Esophagus muscularis mucosa (tissue), 4 donors: ENCODE measurements around the gene ERC2. TPM values are rescaled to one million over a fixed set of nuclear protein-coding genes. Genes with fewer than 3 reads are reported as not detected.
"Not testable (repeated sequence)": the region's sequence is repeated elsewhere in the genome, so short reads cannot be mapped to it uniquely, and the experiment has no call there.

ENCODE experiments used
- DNase-seq: peaks from one replicate; pipeline ENCODE4 v3.0.0-alpha.2; 2017; ENCODE audit errors: extremely low spot score
- H3K27ac ChIP-seq, 4 donors: fragments of 200-600 bp; sonication (generic); replicated peaks in 1 of 4; 1 replicate in 3 of 4; 2 replicates in 1 of 4; pipeline ENCODE4 v1.5.1; 2016 to 2019; ENCODE audit warnings: mild to moderate bottlenecking in 1 of 4
- H3K27me3 ChIP-seq, 4 donors: fragments of 200-600 bp; sonication (generic); one replicate each; pipeline versions ENCODE4 v1.5.1 to v1.6.0; 2016 to 2019
- H3K36me3 ChIP-seq, 4 donors: fragments of 200-600 bp; sonication (generic); one replicate each; pipeline ENCODE4 v1.5.1; 2016 to 2019
- H3K4me1 ChIP-seq, 4 donors: fragments of 200-600 bp; sonication (generic); one replicate each; pipeline ENCODE4 v1.5.1; 2016 to 2019
- H3K4me3 ChIP-seq, 4 donors: fragments of 200-600 bp; sonication (generic); 1 replicate in 2 of 4; 2 replicates in 2 of 4; pipeline ENCODE4 v1.5.1; 2016 to 2019; ENCODE audit warnings: mild to moderate bottlenecking in 4 of 4, moderate library complexity in 1 of 4
- H3K9me3 ChIP-seq, 4 donors: fragments of 200-600 bp; sonication (generic); 1 replicate in 3 of 4; 2 replicates in 1 of 4; pipeline ENCODE4 v1.5.1; 2016 to 2019
- EP300 ChIP-seq: sonication (generic); formaldehyde crosslinking; IDR thresholded peaks from one replicate; pipeline ENCODE4 v1.6.1; 2017; ENCODE audit warnings: antibody characterized with exemption
- POLR2A ChIP-seq: fragments of 450-650 bp; IDR thresholded peaks from one replicate; pipeline ENCODE4 v1.6.1; 2017; ENCODE audit warnings: antibody characterized with exemption, moderate library complexity, mild to moderate bottlenecking, low read depth
- POLR2AphosphoS5 ChIP-seq, 2 donors: sonication (generic); formaldehyde crosslinking; IDR thresholded peaks; one replicate each; pipeline ENCODE4 v1.6.1; 2017; ENCODE audit warnings: antibody characterized with exemption in 2 of 2
- WGBS: methylation state at CpG from one replicate; pipeline ENCODE4 v1.1.5; 2018; 5-methylcytosine and 5-hydroxymethylcytosine counted together
- intact Hi-C: fragments of 100-400 bp; cut with DNase I; formaldehyde crosslinking; loops from one replicate; pipeline ENCODE4 v1.15.1; 2023
- total RNA-seq, 4 donors: library from RNA; depleted of rRNA; stranded (reverse); fragments of >200 nt; gene quantifications; one replicate each; pipeline versions ENCODE4 v1.1.0 to v1.2.1, GENCODE V29; 2016
- TF ChIP-seq, protein P1 (sequence below), 3 experiments: fragments of 200-600 bp in 2 of 3; fragments of 450-650 bp in 1 of 3; sonication (generic) in 2 of 3; IDR thresholded peaks; one replicate each; pipeline ENCODE4 v1.5.1; 2017 to 2019; ENCODE audit warnings: antibody characterized with exemption in 3 of 3, mild to moderate bottlenecking in 2 of 3, moderate library complexity in 1 of 3

Gene ERC2
- total RNA-seq, 4 donors from 2014 or later, result 0.42 to 2.0 (median 1.5) TPM

DNA sequence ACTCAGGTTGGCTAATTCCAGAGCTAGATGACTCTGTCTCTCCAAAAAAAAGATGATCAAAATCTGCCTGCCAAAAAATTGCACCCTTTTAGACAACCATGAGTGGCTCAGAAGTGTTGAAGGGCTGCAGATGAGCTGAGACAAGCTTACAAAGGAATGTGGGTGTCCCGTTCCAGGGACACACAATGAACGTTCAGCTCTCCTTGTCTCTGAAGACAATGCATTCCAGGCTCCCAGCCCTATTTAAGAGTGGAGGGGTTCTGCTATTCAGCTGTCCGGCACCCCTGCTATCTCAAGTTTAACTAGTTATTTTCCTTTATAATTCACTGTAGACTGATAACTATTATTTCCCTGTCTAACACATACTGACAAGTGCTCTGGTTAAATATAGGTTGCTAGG lies 626.1 kb downstream of the ERC2 start:
- H3K4me1 ChIP-seq, result no peaks in the 10 kb centered on the region
- TF ChIP-seq POLR2A, result no peak
- TF ChIP-seq, protein P1, sequence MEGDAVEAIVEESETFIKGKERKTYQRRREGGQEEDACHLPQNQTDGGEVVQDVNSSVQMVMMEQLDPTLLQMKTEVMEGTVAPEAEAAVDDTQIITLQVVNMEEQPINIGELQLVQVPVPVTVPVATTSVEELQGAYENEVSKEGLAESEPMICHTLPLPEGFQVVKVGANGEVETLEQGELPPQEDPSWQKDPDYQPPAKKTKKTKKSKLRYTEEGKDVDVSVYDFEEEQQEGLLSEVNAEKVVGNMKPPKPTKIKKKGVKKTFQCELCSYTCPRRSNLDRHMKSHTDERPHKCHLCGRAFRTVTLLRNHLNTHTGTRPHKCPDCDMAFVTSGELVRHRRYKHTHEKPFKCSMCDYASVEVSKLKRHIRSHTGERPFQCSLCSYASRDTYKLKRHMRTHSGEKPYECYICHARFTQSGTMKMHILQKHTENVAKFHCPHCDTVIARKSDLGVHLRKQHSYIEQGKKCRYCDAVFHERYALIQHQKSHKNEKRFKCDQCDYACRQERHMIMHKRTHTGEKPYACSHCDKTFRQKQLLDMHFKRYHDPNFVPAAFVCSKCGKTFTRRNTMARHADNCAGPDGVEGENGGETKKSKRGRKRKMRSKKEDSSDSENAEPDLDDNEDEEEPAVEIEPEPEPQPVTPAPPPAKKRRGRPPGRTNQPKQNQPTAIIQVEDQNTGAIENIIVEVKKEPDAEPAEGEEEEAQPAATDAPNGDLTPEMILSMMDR (IDR thresholded peaks at IDR 0.05), result no peak
- TF ChIP-seq POLR2AphosphoS5 (IDR thresholded peaks at IDR 0.05), result no peak
- no peak for TF ChIP-seq EP300
- H3K27ac ChIP-seq, result no peak overlapping the region
- H3K36me3 ChIP-seq, result no peaks in the 10 kb centered on the region
- H3K4me3 ChIP-seq, result no peak overlapping the region
- 90% methylated on average over 3 of the region's 3 CpGs for WGBS
- intact Hi-C loops, result no loop called here
- no peaks in the 10 kb centered on the region for H3K27me3 ChIP-seq
- DNase-seq, result no peak
- no peaks in the 10 kb centered on the region for H3K9me3 ChIP-seq

DNA sequence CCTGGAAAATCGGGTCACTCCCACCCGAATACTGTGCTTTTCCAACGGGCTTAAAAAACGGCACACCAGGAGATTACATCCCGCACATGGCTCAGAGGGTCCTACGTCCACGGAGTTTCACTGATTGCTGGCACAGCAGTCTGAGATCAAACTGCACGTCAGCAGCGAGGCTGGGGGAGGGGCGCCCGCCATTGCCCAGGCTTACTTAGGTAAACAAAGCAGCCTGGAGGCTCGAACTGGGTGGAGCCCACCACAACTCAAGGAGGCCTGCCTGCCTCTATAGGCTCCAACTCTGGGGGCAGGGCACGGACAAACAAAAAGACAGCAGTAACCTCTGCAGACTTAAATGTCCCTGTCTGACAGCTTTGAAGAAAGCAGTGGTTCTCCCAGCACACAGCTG lies 636.4 kb downstream of the ERC2 start:
- DNase-seq, H3K4me3 ChIP-seq, H3K36me3 ChIP-seq, H3K4me1 ChIP-seq, H3K27ac ChIP-seq, intact Hi-C loops, H3K27me3 ChIP-seq: not testable (repeated sequence)
- no CpG with 5 or more reads among the region's 13 CpGs for WGBS
- peaks cover 0 to 10% (median 0%) of the 10 kb centered on the region in 4 donors for H3K9me3 ChIP-seq

GRCh38 chr3:55828712-55829111 lies 639.6 kb downstream of the ERC2 start:
- H3K27ac ChIP-seq, result no peak overlapping the region
- TF ChIP-seq POLR2A (no peak), EP300 (no peak), POLR2AphosphoS5 (IDR thresholded peaks at IDR 0.05) (no peak)
- TF ChIP-seq, protein P1 (IDR thresholded peaks at IDR 0.05), result no peak
- no peaks in the 10 kb centered on the region for H3K27me3 ChIP-seq
- 72% methylated on average over 2 of the region's 2 CpGs for WGBS
- H3K4me3 ChIP-seq, result no peak overlapping the region
- peak; percentile 53 for DNase-seq
- H3K36me3 ChIP-seq, result no peaks in the 10 kb centered on the region
- H3K9me3 ChIP-seq, result peaks cover 0 to 10% (median 0%) of the 10 kb centered on the region in 4 donors
- no peaks in the 10 kb centered on the region for H3K4me1 ChIP-seq
- intact Hi-C loops, result no loop called here

DNA sequence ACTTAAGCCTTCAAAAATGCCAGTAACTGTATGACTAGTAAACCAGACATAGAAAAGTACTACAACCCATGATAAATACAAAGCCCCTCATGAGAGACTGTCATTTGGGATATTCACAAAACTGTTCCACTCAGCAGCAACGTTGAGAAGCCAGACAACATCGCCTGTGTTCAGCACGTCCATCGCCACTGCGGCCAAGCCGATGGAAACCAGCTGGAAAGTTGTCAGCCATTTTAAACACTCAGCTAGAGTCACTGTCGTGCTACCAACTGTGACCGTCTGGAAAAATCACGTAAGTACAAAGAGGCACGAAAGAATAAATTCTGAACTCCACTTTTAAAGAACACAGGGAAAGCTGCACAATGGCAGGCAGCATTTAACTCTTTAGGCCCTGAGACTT lies 640.5 kb downstream of the ERC2 start:
- peaks cover 0 to 10% (median 0%) of the 10 kb centered on the region in 4 donors for H3K9me3 ChIP-seq
- WGBS, result 62% methylated on average over 10 of the region's 10 CpGs
- peak; percentile 87 for DNase-seq
- no peaks in the 10 kb centered on the region for H3K36me3 ChIP-seq
- H3K27me3 ChIP-seq, result no peaks in the 10 kb centered on the region
- intact Hi-C loops, result no loop called here
- no peak overlapping the region for H3K27ac ChIP-seq
- no peaks in the 10 kb centered on the region for H3K4me1 ChIP-seq
- no peak overlapping the region for H3K4me3 ChIP-seq
- TF ChIP-seq POLR2A, result no peak
- TF ChIP-seq, protein P1 (IDR thresholded peaks at IDR 0.05), result no peak
- TF ChIP-seq POLR2AphosphoS5 (IDR thresholded peaks at IDR 0.05), result no peak
- TF ChIP-seq EP300, result no peak

GRCh38 chr3:55826731-55827496 lies 641.4 kb downstream of the ERC2 start:
- Histone ChIP-seq H3K36me3 (no peaks in the 10 kb centered on the region), H3K4me3 (no peak overlapping the region), H3K4me1 (no peaks in the 10 kb centered on the region), H3K27me3 (no peaks in the 10 kb centered on the region), H3K9me3 (peaks cover 0 to 10% (median 0%) of the 10 kb centered on the region in 4 donors), H3K27ac (no peak overlapping the region)
- TF ChIP-seq POLR2AphosphoS5 (IDR thresholded peaks at IDR 0.05), result no peak
- intact Hi-C loops, result no loop called here
- WGBS, result 72% methylated on average over 6 of the region's 6 CpGs
- DNase-seq, result no peak

DNA sequence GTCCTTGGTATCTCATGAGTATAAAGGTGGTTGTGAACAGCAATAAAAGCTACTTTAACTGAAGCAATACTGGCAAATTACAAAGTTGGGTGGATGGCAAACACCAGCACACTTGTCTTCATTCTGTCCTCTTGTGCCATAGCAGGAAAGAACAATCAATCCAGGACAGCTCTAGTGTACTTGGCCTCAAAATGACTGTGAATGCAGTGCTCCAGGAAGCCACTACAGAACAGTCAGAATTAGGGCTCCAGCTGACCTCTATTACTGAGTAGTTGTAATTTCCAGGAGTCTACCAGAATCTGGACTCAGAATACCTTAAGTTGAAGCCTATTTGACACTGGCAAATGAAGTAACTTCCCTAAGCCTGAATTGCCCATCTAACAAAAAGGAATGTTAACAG lies 642.2 kb downstream of the ERC2 start:
- Histone ChIP-seq H3K4me3 (no peak overlapping the region), H3K36me3 (no peaks in the 10 kb centered on the region), H3K27me3 (no peaks in the 10 kb centered on the region), H3K4me1 (no peaks in the 10 kb centered on the region), H3K9me3 (peaks cover 0 to 10% (median 0%) of the 10 kb centered on the region in 4 donors), H3K27ac (no peak overlapping the region)
- TF ChIP-seq POLR2A (no peak), EP300 (no peak), POLR2AphosphoS5 (IDR thresholded peaks at IDR 0.05) (no peak)
- TF ChIP-seq, protein P1 (IDR thresholded peaks at IDR 0.05), result no peak
- peak; percentile 37 for DNase-seq
- intact Hi-C loops, result no loop called here
